HG03139 (cell line): ENCODE measurements around the gene ELL.

Experiments used
- ATAC-seq: cut with Tn5 transposase; IDR thresholded peaks from one replicate; pipeline ENCODE4 v1.9.1; 2021; ENCODE audit not compliant: unreplicated experiment

ELL gene

DNA sequence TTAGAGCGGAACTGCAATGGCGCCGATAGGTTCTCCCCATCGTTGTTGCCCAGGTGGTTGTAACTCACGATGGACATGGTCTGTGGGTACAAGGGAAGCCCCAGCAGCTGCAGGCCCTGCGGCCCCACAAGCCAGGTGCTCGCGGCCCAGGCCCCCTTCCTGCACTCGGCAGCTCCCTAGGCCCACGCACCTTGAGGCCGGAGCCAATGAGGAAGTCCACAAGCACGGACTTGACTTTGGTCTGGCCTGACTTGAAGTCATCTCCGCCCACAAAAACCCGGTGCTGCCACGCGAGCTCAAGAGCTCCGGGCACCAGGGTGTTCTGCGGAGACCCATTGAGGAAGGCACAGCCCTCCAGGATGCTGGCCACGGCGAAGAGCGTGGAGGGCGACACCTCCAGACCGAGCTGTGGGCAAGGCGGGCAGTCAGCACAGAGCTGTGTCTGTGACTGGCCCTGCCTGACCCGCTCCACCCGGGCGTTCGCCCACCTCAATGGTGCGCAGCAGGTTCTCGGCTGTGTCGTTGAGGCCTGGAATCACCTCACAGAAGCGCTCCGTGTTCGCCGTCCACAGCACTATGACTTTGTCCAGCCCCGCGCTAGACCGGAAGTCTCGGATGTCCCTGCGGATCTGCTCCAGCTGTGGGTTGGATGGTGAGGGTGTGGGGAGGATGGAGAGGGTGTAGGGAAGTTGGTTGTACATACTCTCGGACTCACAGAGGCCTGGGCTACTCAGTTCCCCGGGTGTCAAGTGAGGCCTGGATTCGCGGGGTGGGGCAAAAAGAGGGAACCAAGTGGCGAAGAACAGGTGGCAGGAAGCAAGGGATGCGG lies 85.8 kb downstream of the ELL start:
- ATAC-seq, result no peak

DNA sequence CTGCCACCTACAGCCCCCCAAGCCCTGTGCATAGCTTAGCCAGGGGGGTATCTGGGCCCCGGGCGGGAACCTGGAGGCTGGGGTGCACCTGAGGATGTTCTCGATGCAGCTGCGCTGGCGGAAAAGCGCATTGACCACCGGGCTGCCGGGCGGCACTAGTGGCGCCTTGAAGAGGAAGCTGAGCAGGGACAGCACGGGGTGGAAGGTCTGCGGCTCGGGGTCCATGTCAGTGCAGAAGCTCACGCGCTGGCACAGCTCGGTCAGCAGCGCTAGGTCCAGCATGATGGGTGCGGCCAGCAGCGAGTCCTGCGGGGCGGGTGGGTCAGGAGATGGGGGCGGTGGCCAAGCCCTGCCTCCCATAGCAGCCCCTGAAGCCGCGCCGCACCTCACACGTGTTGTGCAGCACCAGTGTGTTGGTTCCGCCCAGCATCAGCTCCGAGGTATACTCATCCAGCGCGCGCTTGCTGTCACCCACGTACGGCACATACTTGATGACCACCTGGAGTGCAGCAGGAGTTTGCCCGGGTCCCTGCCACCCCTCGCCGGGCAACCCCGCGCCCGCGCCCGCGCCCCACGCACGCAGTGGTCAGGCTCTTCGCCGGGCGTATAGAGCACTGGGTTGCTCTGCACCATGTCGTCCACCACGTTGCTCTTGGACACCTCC lies 86.6 kb downstream of the ELL start:
- no peak for ATAC-seq

DNA sequence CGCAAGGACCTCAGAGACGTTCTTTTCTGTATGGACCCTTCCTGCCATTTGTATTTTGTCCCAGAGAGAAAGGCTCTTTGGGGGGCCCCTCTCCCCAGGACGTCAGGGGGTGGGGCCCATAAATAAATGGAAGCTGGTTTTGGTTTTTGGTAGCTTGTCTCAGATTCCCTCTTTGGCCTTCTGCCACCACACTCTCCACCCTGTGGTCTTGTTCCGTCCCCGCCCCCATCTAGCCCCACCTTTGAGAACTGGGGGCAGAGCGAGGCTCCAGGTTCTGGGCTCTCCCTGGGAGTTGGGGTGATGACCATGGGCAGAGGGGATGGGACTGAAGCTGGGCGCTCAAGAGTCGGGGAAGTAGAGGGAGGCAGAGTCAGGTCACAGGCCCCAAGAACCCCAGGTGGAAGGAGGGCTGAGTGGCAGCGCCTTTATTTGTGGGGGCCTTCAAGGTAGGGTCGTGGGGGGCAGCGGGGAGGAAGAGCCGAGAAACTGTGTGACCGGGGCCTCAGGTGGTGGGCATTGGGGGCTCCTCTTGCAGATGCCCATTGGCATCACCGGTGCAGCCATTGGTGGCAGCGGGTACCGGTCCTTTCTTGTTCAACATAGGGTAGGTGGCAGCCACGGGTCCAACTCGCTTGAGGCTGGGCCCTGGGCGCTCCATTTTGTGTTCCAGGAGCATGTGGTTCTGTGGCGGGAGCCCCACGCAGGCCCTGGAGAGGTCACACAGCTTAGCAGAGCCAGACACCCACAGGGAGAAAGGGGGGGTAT lies 87.3 kb downstream of the ELL start:
- ATAC-seq, result no peak

DNA sequence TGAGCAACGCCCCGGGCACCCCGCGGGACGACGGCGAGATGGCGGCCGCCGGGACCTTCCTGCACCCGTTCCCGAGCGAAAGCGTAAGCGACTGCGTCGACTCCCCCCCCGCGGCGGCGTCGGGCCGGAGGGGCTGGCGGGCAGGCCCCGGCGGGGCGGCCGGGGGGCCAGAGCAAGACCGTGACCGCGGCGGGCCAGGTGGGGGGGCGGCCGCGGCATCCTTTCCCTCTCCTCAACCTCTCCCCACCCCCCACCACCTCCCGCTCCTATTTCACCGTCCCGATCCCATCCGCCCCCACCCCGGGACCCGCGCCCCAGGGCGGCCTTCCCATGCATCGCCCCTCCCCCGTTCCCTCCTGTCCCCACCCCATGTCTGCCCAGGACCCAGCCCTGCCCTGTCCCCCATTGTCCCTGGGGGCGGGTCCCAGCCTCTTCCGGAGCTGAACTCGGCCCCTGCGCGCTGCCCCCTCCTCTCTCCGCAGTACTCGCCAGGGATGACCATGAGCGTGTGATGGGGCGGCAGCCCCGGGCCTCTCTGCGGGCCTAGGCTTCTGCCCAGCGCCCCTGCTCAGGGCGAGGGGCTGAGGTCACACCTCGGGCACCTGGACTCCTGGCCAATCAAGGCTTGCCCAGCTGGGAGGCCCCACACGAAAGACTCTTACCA lies 88.0 kb downstream of the ELL start:
- ATAC-seq, result no peak

DNA sequence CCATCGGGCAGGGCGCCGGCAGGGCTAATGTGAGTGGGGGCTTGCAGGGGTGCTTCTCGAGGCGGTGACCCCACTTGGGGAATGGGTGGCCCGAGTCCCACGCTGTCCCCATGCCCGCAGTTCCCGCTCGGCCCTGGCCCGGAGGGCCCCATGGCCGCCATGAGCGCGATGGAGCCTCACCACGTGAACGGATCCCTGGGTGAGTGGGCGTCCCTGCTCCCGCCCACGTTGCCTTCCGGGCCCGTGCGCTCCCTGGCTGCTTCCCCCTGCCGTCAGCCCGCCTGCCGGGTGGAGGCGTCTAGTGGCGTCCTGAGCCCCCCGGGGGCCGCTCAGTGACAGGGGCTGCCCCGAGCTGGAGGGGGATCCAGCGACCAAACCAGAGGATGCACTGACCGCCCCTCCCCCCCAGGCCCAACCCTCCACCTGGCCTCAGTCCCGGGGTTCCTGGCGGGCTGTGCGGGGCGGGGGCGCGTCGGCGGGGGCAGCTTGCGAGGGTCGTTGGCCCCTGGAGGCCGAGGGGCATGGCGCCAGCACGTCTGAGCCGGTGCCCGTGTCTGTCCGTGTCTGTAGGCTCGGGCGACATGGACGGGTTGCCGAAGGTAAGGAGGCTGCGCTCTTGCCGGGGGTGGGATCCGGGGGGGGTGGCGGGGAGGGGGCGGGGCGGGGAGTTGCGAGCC lies 88.7 kb downstream of the ELL start:
- no peak for ATAC-seq

DNA sequence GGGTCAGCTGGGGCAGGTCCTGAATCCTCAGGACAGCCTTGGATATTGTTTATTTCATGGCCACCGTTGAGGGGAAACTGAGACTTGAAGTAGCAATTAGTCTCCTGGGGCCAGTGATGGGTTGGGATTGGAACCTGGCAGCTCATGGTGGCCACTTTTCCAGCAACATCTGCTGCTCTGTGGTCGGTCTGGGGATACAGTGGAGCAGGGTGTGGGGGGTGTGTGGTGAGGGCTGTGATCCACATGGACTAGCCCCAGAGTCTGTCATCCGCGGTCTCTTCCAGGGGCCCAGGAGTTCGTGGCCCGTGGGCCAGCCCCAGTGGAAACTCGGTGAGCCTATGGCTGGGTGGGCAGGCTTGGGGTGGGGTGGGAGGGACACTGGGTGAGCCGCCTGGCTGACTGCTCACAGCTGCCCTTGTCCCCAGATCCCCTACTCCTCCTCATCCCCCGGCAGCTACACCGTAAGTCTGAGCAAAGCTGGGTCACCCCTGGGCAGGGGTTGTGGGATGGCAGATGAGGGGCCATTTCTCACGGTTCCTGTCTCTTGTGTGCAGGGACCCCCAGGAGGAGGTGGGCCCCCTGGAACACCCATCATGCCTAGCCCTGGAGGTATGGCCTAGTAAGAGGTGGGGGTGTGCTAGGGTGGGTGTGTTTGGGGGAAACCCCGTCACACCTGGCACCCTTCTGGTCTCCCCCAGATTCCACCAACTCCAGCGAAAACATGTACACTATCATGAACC lies 89.4 kb downstream of the ELL start:
- no peak for ATAC-seq

DNA sequence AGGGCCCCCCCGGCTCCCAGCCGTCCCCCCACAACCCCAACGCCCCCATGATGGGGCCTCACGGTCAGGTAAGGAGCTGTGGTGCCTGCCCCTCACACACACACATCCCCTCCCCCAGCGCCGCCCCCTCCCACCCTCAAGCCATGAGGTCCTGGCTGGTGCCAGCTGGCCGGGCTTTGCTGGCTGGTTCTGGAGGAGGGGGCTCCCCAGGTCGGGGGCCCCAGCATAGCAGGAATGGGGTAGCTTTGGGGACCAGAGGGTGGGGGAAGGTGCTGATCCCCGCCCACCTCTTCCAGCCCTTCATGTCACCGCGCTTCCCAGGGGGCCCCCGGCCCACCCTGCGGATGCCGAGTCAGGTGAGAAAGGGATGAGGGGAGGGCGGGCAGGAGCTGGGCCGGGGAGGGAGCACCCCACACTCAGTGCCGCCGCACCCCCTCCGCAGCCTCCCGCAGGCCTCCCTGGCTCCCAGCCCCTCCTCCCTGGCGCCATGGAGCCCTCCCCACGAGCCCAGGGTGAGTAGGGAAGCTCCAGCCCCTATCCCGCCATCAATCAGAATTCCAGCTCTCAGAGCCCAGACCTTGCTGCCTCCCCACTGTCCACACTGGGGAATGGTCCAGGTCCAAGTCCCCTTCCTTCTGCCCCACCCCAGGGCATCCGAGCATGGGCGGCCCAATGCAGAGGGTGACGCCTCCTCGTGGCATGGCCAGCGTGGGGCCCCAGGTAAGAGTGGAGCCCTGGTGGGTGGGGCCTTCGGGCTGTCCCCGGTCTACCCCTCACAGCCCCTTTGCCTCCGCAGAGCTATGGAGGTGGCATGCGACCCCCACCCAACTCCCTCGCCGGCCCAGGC lies 90.3 kb downstream of the ELL start:
- no peak for ATAC-seq

DNA sequence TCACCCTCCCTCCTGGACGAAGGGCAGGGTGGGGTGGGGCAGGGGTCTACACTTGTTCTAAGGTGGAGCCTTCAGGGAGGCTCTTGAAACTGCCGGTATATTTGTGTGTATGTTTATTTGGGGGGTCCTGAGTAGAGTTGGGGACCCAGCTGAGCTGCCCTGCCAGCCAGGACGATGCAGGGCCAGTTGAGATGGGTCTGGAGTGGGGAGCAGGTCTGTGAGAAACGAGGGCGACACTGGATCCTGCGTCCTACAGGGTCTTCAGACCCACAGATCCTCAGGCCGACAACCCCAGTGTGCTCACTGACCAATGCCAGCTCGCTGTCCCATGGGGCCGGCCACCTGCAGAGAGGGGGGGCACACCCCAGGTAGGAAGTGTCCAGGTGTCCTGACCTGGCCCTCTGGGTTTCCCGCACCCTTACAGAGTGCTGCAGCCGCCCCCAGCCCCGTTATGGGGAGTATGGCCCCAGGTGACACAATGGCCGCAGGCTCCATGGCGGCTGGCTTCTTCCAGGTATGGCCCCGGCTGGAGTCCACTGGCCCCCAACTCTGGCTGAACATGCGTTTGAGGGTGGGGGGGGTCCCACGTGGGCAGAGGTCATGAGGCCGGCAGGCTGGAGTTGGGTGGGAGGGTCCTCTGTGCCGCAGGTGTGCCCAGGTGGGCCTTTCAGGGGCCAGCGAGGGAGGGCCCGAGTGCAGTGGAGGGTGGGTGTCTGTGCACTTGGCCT lies 91.3 kb downstream of the ELL start:
- no peak for ATAC-seq

DNA sequence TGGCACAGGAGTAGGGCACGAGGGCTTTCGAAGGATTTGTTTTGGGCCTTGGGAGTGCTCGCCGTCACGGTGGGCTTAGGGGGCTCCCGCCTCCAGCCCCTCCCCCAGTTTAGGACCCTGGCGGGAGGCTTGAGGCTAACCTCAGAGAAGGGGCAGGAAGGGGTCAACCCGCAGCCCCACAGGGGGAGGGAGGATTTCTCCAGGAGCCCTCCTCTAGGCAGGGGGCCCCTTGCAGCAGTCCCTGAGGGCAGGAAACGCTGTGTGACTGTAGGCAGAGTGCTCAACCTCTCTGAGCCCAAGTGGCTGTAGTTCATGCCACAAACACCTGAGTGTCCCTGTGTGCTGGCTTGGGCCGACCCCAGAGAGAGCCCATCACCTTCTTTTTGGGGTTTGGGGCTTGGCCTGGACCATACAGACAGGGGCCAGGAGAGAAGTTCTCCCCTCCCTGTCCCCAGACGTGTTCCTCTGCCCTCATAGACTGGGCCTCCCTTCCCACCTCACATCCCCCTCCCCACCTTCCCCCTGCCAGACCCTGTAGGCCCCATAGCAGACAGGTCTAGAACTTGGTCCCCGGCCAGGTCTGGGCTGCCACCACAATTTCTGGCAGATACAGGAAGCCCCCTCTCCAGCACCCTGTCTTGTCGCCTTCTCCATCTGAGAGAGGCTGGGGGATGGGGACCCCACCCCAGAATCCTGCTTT lies 92.0 kb downstream of the ELL start:
- no peak for ATAC-seq

DNA sequence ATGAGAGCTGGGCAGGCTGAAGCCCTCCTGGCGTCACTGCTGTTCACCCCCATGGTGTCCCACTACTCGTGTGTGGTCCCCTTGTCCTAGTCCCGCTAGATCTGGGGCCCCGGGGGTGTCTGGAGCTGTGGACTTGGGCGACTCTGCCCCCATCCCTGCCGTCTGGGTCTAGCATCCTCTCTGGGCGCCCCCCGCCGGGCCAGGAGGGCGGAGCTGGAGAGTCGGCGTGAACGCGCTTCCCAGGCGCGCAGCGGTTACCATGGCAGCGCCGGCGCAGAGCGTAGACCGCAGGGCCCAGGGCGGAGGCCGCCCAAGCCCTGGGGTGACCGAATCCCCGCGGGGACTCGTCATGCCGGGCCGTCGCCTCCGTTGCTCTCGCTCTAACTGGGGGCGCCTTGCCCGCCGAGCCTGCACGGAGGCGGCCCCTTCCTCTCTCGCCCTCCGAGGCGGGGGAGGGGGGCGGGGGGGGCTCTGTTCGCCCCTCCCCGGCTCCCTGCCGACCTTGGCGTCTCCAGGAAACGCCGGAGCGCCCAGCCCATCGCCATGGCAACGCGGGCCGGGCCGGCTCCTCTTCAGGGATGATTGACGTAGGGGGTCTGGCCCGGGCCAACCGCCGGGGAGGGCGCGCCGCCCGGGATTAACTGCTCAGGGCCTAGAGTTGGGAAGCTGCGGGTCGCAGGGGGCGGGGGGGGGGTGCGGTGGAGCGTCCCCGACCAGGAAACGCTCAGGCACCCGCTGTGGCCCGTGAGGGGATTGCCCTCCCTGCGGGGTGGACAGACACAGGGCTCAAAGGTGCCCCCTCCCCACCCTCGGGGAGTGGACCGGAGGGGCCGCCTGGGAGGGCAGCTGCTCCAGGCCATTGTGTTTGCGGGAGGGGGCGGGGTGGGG lies 92.8 kb downstream of the ELL start:
- ATAC-seq, result peak; percentile 45

DNA sequence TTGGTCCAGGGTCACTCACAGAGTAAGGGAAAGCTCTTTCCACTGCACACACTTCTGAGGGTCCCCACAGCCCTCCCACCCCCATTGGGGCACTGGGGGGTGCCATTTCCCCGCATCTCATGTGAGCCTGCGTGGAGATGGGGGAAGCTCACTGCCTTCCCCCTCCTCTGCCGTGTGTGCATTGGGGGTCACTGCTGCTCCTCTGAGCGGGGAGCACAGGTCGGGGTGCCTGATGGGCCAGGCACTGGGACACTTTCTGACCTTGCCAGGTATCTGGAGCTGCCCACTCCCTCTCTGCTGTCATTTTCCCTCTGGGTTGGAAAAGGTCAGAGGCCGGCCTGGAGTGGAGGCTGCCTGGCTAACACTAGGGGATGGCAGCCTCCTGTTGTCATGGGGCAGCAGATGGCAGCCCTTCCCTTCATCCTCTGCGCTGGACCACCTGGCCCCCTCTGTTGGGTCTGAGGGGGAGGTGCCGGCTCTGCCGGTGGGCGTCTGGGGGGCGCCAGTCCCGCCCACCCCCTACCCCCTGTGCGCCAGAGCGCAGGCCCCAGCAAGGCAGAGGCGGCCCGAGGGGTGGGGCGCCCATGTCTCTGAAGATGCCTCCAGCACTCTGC lies 93.6 kb downstream of the ELL start:
- ATAC-seq, result no peak

DNA sequence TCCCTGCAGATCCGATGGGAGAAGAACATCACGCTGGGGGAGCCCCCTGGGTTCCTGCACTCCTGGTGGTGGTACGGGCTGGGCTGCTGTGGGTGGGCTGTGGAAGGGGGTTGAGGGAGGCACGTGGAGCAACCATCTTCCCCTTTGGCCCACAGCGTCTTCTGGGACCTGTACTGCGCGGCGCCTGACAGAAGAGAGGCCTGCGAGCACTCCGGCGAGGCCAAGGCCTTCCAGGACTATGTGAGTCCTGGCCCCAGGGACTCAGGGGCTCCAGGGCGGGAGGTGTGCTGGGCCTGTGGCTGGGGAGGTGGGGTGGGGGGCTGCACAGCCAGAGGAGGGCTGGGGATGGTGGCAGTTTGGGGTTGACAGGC lies 94.1 kb downstream of the ELL start:
- no peak for ATAC-seq

DNA sequence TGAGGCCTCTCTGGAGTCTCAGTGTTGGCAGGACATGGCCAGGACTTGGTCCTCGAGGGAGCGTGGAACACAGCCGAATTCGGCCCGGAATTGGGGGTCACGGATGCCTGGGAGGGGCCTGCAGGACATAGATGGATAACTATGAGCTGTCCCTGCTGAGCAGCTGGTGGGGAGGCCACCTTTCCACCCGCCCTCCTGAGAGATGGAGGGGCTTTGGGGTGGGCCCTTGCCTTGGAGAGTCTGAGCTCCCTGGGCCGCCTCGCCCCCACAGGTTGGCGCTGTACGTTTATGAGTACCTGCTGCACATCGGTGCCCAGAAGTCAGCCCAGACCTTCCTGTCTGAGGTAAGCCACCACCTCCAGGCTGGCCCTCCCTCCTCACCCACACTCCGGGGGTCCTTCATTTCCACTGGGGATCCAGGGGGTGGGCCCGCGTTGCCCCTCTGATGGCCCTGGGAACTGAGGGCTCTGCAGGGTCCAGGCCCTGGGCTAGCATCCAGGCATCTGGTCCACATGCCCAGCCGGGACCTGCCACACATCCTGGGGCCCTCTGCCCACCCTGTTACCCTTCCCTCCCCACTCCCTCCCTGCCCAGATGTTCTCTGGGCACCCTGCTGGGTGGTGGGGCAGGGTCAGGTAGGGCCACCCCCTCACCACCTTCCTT lies 94.7 kb downstream of the ELL start:
- no peak for ATAC-seq

DNA sequence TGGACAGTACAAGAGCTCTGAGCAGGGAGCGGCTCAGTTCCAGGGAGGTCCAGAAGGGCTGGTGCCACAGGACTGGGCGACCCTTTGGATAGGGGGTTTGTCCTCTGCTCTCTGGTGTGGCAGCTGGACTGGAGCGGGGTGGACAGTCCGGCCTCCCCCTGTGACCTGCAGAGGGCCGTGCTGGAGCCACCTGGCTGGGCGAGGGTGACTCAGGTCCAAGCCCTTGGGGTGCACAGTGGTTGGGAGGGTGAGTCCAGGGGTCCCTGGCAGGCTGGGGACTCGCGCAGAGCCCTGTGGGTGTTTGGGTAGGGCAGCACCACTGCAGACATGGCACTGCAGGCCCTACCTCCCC lies 95.5 kb downstream of the ELL start:
- no peak for ATAC-seq

DNA sequence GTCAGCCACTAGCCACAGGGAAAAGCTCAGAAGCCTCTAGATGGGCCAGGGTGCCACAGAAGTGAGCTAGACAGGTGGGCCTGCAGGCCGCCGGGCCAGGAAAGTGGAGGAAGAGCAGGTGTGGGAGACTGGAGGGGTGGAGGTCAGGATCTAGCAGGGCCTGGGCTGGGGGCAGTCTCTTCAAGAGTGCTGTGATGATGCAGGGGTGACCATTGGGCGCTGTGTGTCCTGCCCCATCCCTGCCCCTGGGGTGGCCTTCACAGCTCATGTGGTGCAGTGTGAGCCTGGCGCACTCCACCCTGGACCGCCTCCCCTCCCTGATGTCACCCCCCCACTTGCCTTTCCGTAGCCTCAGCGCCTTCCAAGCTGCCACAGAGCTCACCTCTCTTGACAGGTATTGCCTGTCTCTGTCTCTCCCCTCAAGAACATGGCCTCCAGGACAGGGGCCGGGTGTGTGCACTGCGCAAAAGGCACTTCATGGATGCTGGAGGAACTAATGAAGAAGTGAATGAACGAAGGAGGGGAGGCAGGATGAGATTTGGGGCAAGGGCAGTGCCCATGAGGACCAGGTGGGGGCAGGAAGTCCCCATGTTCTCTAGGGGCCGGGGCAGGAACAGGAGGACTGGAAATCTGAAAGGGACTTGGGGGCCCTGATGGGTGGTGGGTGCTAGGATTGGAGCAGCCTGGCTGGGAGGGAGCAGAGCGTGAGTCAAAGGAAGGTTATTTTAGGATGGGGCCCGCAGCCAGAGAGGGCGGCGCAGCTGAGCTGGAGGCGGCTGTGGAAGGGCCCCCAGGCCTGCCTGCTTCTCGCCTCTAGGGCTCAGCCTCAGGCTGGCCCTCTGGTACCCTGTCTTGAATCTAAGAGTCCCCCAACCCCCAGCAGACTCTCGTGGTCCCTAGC lies 96.1 kb downstream of the ELL start:
- no peak for ATAC-seq
